Amniotic stem cell (primary cell): ENCODE results near the gene RAB3A.
"Not testable (repeated sequence)": the region's sequence is repeated elsewhere in the genome, so short reads cannot be mapped to it uniquely, and the experiment has no call there.

ENCODE experiments used
- DNase-seq: peaks from one replicate; lab custom pipeline; 2025; lab: John Stamatoyannopoulos, UW

Gene RAB3A

DNA sequence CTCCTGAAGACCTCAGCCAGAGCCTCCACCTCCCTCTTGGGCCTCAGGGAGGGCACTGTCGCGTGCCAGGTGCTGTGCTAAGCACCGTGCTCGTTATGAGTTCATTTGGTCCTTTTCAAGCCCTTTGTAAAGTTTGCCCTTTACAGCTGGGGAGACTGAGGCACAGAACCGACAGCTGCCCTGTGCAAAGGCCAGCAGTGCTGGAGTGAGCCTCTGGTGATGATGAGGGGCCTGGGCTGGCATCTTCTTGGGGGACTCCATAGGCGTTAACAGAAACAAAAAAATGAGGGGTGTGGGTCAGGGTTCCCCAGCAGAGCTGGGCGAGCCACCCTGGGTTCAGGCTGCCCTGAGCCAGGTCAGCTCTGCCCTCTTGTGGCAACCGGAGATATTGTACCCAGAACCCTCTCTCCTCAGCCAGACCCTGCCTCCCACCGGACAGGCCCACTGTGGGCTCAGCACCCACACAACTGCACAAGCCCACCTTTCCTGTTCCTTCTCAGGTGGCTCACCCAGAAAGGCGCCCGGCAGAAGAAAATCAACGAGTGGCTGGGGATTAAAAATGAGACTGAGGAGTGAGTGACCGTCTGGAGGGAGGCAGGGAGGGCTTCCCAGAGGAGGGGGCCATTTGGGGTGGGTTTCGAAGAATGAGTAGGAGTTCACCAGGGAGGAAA is 35.7 kb downstream of the RAB3A start:
- DNase-seq: no peak

DNA sequence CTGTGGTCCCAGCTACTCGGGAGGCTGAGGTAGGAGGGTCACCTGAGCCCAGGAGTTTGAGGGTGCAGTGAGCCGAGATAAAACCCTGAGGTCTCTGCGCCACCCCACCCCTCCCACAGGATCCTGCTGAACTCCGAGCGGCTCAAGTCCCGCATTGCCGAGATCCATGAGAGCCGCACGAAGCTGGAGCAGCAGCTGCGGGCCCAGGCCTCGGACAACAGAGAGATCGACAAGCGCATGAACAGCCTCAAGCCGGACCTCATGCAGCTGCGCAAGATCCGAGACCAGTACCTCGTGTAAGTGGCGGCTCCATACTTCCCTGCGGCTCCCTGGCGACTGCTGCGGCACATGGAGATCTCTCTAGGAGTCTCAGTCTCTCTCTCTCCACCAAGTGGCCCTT is 36.8 kb downstream of the RAB3A start:
- no peak for DNase-seq

DNA sequence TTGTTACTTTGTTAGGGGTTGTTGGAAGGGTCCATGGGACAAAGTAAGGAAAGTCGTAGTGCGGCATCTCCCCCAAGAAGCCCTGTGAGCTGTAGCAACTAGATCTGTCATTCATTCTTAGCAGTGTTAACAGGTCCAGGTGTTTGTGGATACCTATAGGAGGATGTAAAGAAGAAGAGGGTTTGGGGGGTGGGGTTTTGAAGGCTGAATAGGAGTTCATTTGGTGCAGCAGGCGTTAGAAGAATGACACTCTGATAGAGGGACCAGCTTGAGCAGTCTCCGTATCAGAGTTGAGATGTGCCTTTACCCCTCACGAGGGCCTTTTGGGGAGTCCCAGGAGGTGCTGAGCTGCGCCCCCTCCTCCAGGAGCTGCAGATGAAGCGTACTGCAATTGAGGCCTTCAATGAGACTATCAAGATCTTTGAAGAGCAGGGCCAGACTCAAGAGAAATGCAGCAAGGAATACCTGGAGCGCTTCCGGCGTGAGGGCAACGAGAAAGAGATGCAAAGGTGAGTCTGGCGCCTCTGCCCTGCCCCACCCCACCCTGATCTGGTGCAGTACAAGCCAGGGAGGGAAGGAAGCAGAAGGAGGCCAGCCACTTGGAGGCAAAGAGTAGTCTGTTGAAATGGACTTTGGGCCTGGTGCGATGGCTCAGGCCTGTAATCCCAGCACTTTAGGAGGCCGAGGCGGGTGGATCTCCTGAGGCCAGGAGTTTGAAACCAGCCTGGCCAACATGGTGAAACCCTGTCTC is 37.9 kb downstream of the RAB3A start:
- no peak for DNase-seq

DNA sequence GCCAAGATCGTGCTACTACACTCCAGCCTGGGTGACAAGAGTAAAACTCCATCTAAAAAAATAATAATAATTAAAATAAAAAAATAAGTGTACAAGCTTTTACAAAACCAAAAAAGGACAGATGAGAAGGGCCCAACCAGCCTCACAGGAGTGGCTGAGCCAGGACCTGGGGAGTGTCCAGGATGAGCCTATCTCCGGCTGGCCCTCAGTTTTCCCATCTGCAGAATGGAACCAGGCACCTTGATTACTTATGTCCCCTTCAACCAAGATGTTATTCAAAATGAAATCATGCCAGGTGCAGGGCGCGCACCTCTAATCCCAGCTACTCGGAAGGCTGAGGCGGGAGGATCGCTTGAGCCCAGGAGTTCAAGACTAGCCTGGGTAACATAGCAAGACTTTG is 39.8 kb downstream of the RAB3A start:
- DNase-seq: no peak

DNA sequence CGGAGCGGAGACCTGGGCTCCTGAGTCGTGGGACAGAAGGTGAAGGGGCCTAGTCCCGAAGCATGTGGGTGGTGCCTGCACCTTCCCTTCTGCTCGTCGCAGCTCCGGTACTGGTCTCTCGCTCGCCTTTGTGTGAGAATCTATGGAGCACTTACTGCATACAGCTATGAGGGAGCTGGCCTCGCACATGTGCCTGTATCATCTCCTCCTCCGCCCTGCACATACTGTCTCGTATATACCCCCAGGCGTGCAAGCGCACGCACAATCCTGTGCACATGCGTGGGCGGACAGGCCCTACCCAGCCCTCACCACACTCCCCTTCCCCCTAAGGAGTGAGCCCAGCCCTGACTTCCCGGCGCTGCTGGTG is 42.2 kb downstream of the RAB3A start:
- no peak for DNase-seq

DNA sequence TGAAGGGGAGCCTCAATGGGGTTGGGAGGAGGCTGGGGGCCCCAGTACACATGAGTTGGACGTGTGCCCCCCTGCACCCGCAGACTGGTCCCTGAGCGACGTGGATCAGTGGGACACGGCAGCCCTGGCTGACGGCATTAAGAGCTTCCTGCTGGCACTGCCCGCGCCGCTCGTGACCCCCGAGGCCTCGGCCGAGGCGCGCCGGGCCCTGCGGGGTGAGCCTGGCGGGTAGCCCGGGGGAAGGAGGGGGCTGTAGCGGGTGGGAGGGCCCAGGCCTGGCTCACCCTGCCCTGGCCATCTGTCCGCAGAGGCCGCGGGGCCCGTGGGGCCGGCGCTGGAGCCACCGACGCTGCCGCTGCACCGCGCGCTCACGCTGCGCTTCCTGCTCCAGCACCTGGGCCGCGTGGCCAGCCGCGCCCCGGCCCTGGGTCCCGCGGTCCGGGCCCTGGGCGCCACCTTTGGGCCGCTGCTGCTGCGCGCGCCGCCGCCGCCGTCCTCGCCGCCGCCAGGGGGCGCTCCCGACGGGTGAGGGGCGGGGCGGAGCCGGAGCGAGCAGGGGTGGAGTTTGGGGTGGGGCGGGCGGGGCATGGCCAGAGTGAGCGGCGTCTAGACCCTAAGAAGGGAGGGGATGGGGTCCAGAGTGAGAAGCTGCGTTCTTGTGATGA is 42.7 kb downstream of the RAB3A start:
- DNase-seq: no peak

DNA sequence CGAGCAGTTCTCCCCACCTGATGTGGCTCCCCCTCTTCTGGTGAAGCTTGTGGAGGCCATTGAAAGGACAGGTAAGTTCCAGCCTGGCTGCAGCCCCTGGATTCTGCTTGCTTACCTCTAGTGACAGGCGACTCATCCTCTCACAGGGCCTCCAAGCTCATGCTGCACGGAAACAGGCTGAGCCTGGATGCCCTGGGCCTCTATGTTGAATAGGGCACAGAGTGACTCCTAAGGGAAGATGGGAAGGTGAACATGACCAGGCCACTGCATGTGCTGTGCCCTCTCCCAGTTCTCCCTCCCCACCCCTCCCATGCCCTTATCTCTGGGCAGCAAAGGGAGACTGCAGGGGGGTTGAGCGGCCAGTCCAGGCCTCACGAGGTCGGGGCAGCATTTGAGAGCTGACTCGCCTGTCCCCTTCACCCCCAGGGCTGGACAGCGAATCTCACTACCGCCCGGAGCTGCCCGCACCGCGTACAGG is 43.3 kb downstream of the RAB3A start:
- DNase-seq: no peak

DNA sequence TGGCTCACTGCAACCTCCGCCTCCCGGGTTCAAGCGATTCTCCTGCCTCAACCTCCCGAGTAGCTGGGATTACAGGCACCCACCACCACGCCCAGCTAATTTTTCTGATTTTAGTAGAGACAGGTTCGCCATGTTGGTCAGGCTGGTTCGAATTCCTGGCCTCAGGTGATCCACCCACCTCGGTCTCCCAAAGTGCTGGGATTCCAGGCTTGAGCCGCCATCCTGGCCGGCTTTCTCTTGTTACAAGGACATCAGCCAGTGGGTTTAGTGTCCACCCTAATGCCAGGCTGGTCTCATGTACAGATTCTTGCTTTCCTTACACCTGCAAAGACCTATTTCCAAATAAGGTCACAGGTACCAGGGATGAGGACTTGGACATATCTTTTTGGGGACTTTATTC is 44.0 kb downstream of the RAB3A start:
- DNase-seq: no peak

DNA sequence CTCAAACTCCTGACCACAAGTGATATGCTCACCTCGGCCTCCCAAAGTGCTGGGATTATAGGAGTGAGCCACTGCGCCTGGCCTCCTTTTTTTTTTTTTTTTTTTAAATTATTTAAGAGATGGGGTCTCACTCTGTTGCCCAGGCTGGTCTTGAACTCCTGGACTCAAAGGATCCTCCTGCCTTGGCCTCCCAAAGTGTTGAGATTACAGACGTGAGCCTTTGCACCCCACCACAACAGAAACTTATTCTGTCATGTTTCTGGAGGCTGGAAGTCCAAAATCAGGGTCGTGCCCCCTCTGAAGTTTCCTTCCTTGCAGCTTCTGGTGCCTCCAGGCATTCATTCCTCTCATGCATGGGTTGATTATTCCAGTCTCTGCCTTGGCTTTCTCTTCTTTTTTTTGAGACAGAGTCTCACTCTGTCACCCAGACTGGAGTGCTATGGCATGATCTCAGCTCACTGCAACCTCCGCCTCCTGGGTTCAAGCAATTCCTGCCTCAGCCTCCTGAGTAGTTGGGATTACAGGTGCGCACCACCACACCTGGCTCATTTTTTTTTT is 44.7 kb downstream of the RAB3A start:
- not testable (repeated sequence) for DNase-seq

DNA sequence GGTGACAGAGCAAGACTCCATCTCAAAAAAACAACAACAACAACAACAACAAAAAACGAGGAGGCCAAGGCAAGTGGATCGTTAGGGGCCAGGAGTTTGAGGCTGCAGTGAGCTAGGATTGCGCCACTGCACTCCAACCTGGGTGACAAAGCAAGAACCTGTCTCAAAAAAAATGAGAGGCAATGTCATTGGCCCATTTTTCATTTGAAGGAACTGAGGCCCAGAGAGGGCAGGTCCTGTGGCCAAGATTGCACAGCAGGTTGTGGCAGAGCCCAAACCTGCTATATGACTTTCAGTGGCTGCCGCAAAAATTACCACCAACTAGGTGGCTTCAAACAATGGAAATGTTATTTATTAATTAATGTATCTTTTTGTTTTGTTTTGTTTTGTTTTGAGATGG is 45.4 kb downstream of the RAB3A start:
- DNase-seq: no peak

DNA sequence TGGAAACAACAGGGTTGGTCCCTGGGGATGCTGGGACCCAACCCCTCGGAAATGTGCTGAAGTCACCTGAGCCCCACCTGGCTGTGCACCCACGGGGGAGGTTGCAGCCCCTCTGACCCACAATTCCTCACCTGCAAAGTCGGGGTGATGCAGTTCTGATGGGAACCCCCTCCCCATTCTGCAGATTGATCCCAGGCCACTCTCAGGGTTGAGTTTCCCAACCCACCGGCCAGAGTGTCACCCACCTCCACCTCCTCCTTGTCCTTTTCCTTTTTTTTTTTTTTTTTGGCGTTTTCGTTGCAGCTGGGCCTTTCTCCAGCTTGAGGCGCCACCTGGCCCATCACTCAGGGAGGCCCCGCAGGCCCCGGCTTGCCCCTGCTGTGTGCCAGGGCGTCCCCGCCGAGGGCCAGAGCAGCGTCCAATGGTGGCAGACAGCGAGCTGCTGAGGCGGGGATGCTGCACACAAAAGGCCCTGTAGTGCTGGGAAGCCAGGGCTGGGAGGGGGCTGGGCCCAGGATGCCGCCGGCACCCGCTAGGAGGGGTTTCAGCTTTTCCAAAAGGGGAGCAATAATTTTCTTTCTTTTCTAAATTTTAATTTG is 46.3 kb downstream of the RAB3A start:
- DNase-seq: no peak

DNA sequence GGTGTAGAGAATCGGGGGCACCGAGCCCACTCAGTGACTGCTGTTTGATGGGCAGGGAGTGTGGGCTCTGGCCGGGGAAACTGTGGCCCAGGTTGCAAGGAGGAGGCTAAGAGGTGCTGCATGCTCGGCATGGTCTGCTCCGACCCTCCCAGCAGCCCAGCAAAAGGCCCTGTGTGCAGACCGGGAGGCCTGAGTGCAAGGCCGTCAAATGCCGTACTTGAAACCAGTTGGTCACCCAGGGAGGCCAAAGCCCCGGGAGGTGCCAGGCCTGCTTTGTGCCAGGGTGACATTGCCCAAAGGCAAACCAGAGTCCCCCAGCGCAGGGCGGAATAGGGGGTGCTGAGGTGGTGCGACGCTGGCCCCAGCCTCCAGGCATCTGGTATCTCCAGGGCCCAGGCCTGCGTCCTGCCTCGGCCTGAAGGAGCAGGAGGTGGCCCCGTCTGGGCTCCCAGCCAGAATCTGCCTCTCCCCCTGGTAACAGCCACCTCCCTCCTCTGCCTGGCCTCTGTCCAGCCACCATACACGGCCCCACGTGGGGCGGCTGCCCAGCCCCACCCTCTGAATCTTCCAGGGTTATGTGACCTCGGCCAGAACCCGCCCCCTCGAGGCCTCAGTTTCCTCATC is 46.9 kb downstream of the RAB3A start:
- DNase-seq: no peak

DNA sequence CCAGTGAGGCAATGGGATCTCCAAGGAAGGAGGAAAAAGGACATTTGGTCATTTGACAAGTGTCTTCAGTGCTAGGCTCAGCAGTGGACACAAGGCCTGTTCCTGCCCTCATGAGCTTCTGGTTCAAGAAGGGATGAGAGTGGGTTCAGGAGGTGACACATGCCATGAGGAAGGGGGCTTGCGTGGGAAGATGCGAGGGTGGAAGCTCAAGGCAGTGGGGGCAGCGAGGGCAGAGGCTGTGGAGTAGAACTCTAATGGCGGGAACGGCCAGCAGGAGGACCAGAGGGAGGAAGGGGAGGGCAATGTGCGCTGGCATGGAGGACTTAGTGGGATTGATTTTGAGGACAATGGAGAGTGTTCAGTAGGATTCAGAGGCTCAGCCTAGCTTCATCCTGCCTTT is 47.6 kb downstream of the RAB3A start:
- DNase-seq: no peak

DNA sequence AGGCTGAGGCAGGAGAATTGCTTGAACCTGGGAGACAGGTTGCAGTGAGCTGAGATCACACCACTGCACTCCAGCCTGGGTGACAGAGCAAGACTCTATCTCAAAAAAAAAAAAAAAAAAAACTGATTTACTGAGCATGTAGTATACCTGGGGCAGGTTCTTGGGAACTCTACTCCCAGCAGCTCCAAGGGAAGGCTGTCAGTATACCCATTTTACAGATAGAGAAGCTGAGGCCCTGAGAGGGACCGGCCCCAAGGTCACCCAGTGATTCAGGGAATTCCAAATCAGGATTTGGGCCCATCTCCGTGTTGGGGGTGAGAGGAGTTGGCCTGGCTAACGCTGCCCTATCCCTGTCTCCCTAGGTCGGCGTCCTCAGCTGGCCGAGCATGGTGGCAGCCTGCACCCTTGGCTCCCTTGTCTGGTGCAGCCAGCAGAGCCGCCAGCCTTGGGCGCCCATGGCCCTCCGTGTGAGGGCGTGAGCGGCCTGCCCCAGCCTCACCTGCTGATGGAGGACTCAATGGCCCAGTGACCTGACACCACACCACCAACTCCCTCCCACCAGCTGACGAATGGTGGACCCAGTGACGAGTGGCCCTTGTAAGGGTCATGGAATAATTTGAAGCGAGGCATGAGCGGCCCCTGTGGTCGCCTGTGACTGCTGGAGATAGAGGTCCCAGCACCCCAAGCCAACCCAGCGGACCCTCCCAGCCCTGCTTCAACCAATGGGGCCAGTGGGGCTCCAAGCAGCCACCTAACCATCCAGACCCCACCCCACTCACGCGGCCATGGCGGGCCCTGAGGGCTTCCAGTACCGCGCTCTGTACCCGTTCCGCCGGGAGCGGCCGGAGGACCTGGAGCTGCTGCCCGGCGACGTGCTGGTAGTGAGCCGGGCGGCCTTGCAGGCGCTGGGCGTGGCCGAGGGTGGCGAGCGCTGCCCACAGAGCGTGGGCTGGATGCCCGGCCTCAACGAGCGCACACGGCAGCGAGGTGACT is 48.5 kb downstream of the RAB3A start:
- DNase-seq: no peak

DNA sequence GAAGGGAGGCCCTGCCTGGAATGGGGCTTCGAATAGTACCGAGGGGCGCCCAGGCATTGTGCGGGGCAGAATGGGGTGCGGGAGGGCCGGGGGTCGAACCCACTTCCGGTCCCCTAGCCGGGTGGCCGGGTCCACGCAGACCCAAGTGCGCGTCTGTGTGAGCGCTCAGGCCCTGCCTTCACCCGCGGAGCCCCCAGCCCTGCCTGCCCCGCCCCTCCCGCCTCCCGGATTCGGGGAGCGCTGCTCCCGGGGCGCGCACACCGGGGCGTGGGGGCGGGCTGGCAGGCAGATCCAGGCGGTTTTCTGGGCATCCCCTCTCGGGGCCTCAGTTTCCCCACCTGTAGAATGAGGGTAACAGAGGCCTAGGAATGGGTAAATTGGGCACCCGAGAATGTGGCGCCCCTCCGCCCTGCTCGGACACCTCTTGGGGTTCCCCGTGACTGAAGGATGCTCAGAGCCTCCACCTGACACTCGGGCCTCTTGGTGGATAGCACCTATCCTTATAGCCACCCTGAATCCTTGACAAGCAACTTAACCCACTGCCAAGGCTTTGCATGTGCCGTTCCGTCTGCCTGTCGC is 50.2 kb downstream of the RAB3A start:
- DNase-seq: no peak

DNA sequence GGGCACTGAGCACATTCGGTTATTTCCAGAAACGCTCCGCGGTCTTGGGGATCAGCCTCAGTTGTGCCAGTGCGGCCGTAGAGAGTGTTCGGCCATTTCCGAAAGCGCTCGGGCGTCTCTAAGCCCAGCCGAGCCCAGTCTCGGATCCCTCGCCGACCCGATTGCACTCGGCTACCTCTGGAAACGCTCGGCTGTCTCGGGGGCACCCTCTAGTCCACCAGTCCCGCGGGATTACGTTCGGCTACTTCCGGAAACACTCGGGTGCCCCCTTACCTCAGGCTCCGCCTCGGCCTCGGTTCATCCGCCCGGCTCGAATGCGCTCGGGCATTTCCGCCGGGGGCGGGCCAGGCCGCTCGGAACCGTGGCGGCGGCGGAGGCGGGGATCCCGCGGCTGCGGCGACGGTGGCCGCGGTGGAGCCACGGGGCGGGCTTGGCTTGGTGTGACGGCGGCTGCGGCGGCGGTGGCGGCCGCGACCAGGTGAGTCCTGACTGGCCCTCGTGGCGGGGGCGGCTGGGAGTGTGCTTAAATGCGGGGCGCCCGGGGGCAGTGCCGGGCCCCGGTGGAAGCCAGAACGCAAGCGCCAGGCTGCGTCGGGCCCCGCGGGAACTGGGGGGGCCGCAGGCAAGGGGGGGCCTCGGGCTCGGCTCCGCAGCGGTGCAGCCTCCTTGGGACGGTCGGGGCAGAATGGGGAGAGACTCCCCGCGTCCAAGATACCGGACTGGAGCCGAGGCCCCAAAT is 50.9 kb downstream of the RAB3A start, which contains the start of gene PIK3R2:
PIK3R2 (plus strand) TSS at position 347 of the 739 bp plus-strand sequence. CDS start 2,717 bp downstream, outside the sequence.
- peak; percentile 98 for DNase-seq

DNA sequence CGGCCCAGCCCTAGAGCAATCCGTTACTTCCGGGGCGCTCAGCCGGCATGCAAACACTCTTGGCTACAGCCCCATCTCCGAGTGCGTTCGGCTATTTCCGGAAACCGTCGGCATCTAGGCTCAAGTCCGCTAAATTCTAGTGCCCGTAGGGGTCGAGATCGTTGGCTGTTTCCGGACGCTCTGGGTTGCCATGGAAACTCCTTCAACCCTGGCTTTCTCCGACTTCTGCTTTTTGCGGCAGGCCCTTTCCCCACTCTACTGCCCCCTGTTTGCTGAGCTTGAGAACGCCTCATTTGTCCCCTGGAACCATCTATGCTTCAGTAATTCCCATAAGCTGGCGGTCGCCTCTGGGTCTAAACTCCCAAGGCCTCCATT is 51.4 kb downstream of the RAB3A start:
- DNase-seq: peak; percentile 95

DNA sequence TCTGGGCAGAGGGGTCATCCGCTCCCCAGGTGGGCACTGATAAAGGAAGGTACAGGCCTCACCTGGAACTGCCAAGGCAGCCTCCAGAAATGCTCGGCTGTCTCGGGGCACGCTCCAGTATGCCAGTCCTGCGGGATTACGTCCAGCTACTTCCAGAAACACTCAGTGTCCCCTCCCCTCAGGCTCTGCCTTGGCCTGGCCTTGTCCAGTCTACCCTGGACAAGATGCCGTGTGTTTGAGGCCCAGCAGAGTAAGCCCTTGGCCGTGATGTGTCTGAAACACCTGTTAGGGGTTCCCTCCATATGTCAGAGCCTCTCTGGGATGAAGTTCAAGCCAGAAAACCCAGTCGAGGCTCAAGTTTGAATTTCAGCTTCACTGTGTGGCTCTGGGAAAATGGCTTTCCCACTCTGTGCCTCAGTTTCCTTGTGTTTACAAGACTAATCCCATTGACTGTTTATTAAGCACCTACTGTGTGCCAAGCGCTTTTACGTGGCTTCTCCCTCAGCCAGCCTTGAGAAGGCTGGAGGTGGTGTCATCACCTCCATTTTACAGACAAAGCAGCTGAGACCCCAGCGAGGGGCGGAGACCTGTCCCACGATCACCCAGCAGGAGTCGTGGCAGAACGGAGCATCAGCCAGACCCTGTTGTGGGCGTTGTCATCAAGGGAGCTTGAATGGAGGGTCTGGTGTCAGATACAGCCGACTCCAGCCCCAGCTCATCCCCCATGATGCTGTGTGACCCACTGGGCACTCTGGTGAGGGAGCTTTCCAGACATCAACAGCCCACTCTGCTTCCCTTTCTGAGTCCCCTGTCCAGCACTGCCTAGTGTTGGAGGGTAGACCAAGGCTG is 52.8 kb downstream of the RAB3A start:
- no peak for DNase-seq

DNA sequence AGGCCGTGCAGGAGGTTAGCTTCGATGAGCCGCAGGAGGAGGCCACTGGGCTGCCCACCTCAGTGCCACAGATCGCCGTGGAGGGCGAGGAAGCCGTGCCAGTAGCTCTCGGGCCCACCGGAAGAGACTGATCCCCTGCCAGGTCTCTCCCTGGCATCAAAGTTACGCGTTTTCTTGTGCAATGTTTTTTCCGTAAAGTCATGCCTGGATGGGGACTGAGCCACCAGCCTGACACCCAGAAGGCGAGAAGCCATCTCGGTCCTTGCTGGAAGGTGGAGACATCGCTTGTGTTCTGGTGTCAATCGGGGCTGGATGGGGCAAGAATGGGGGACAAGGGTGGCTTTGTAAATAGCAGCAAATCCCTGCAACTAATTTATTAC is 54.3 kb downstream of the RAB3A start:
- DNase-seq: no peak
